Type B pancreatic cell (in vitro differentiated cells): ENCODE data around the gene OR2Y1. TPM values are rescaled to one million over a fixed set of nuclear protein-coding genes. Genes with fewer than 3 reads are reported as not detected.
"Not testable (repeated sequence)": the region's sequence is repeated elsewhere in the genome, so short reads cannot be mapped to it uniquely, and the experiment has no call there.

ENCODE experiments used
- DNase-seq: peaks from one replicate; pipeline ENCODE4 v3.0.0; 2021; ENCODE audit warnings: mixed read lengths; ENCODE audit not compliant: unreplicated experiment; ENCODE audit errors: extremely low spot score
- H3K27ac Mint-ChIP-seq: 2 replicates; pipeline ENCODE4 v1.8.0; 2021; ENCODE audit warnings: mild to moderate bottlenecking, mixed read lengths
- H3K27me3 Mint-ChIP-seq: 2 replicates; pipeline ENCODE4 v1.8.0; 2021; ENCODE audit warnings: mixed read lengths
- H3K36me3 Mint-ChIP-seq: 2 replicates; pipeline ENCODE4 v1.8.0; 2021; ENCODE audit warnings: mixed read lengths
- H3K4me1 Mint-ChIP-seq: one replicate; pipeline ENCODE4 v1.8.0; 2021; ENCODE audit warnings: mixed read lengths; ENCODE audit not compliant: unreplicated experiment
- H3K4me3 Mint-ChIP-seq: 2 replicates; pipeline ENCODE4 v1.8.0; 2021; ENCODE audit warnings: mild to moderate bottlenecking, mixed read lengths
- H3K9me3 Mint-ChIP-seq: 2 replicates; pipeline ENCODE4 v1.8.0; 2021; ENCODE audit warnings: mixed read lengths
- long read RNA-seq: library from polyadenylated mRNA; unstranded; transcript quantifications from one replicate; pipeline ENCODE4 v2.0.0, GENCODE V29; 2020
- total RNA-seq: library from RNA; stranded (reverse); gene quantifications from 2 replicates; pipeline ENCODE4 v1.2.1, GENCODE V29; 2021; ENCODE audit warnings: low replicate concordance
- TF ChIP-seq, protein P1 (sequence below): fragments of 200-600 bp; sonication (generic); conservative IDR thresholded peaks from 2 replicates; pipeline ENCODE4 v1.5.0; 2021; ENCODE audit warnings: antibody characterized with exemption, mild to moderate bottlenecking

OR2Y1 gene, protein sequence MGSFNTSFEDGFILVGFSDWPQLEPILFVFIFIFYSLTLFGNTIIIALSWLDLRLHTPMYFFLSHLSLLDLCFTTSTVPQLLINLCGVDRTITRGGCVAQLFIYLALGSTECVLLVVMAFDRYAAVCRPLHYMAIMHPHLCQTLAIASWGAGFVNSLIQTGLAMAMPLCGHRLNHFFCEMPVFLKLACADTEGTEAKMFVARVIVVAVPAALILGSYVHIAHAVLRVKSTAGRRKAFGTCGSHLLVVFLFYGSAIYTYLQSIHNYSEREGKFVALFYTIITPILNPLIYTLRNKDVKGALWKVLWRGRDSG
- not detected in 2 replicates for total RNA-seq
- long read RNA-seq = 0 reads

DNA sequence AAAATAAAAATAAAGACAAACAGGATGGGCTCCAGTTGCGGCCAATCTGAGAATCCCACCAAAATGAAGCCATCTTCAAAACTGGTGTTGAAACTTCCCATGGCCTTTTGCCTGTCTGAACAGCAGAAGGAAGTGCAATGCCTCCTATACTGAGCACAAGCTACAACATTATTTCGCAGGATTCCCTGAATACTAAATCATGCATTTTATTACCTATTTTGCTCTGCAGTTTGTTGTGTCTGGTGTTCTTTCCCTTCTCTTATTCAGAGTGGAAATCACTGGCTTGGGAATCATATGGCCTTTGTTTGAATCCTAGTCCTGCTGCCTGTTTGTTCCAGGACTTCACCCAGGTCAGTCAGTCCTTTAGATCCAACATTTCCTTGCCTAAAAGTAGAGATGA lies at the start of gene OR2Y1:
TSS of gene OR2Y1 (minus strand) at position 101 of the 400 bp plus-strand sequence. CDS start at position 101, 0 bp downstream.
- H3K36me3 Mint-ChIP-seq = no peaks in the 10 kb centered on the region
- TF ChIP-seq, protein P1, sequence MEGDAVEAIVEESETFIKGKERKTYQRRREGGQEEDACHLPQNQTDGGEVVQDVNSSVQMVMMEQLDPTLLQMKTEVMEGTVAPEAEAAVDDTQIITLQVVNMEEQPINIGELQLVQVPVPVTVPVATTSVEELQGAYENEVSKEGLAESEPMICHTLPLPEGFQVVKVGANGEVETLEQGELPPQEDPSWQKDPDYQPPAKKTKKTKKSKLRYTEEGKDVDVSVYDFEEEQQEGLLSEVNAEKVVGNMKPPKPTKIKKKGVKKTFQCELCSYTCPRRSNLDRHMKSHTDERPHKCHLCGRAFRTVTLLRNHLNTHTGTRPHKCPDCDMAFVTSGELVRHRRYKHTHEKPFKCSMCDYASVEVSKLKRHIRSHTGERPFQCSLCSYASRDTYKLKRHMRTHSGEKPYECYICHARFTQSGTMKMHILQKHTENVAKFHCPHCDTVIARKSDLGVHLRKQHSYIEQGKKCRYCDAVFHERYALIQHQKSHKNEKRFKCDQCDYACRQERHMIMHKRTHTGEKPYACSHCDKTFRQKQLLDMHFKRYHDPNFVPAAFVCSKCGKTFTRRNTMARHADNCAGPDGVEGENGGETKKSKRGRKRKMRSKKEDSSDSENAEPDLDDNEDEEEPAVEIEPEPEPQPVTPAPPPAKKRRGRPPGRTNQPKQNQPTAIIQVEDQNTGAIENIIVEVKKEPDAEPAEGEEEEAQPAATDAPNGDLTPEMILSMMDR = no peak
- H3K4me3 Mint-ChIP-seq = no peak within 1 kb of the TSS
- DNase-seq = no peak
- H3K9me3 Mint-ChIP-seq = no peaks in the 10 kb centered on the region
- H3K4me1 Mint-ChIP-seq = no peaks in the 10 kb centered on the region
- peaks cover 54% of the 10 kb centered on the region for H3K27me3 Mint-ChIP-seq
- H3K27ac Mint-ChIP-seq = no peak within 1 kb of the TSS

DNA sequence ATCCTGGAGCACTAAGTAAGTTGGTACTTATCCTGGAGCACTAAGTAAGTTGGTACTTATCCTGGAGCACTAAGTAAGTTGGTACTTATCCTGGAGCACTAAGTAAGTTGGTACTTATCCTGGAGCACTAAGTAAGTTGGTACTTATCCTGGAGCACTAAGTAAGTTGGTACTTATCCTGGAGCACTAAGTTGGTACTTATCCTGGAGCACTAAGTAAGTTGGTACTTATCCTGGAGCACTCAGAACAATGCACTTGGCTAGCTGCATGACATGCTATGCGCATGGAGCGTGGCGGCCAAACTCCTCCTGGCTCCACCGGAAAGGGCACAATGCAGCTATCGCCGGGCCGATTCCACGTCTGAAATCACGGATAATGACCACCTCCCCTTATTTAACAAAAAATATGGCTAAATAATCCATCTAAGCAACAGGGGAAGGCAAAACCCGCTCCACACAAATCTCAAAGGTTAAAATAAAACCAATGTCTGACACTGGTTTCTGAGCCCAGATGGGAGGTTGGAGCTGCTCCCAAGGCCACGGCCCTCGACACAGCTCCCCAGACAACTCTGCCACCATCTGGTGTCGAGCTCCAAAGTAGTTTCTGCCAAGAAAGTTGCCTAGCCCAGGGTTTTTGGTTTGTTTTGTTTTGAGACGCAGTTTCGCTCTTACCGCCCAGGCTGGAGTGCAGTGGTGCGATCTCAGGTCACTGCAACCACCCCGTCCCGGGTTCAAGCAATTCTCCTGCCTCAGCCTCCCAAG lies 49.0 kb upstream of the OR2Y1 start:
- not testable (repeated sequence) for H3K36me3 Mint-ChIP-seq, H3K9me3 Mint-ChIP-seq, H3K27me3 Mint-ChIP-seq, H3K4me3 Mint-ChIP-seq, H3K27ac Mint-ChIP-seq, DNase-seq
- peaks cover 25% of the 10 kb centered on the region for H3K4me1 Mint-ChIP-seq

DNA sequence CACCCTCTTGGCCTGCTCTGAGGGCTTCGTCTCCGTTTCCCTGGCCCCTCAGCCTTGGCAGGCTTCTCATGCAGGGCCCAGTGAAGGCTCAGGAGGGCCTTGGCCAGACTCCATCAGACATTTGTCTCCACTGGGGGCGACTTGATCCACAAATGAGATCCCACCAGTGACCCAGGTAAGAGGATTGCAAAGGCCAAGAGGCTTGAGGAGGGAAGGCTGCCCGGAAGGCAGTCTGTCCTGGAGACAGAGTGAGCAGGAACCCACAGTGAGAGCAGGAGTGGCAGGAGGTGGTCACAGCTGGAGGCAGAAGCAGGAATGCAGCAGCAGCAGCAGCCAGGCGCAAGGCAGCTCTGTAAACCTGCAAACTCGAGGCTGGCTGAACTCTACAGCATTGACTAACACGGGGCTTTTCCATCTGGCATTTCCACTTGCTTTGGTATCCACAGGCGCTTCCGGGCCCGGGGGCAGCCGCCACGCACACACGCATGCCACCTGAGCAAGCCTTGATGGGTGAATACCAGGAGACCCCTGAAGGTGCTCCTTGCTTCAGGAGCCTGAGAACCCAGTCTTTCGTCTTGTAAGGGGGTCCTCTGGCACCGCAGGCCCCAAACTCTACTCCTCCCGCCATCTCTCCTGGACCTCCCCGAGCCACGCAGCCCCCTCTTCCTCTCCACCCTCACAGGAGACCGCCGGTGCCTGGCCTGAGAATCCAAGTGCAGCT lies 48.0 kb upstream of the OR2Y1 start:
- TF ChIP-seq, protein P1 = no peak
- Mint-ChIP-seq H3K27ac (peak overlapping the region; percentile 79), H3K27me3 (no peaks in the 10 kb centered on the region), H3K9me3 (no peaks in the 10 kb centered on the region), H3K4me3 (no peak overlapping the region), H3K36me3 (peaks cover 7% of the 10 kb centered on the region), H3K4me1 (peaks cover 26% of the 10 kb centered on the region)
- DNase-seq = no peak

DNA sequence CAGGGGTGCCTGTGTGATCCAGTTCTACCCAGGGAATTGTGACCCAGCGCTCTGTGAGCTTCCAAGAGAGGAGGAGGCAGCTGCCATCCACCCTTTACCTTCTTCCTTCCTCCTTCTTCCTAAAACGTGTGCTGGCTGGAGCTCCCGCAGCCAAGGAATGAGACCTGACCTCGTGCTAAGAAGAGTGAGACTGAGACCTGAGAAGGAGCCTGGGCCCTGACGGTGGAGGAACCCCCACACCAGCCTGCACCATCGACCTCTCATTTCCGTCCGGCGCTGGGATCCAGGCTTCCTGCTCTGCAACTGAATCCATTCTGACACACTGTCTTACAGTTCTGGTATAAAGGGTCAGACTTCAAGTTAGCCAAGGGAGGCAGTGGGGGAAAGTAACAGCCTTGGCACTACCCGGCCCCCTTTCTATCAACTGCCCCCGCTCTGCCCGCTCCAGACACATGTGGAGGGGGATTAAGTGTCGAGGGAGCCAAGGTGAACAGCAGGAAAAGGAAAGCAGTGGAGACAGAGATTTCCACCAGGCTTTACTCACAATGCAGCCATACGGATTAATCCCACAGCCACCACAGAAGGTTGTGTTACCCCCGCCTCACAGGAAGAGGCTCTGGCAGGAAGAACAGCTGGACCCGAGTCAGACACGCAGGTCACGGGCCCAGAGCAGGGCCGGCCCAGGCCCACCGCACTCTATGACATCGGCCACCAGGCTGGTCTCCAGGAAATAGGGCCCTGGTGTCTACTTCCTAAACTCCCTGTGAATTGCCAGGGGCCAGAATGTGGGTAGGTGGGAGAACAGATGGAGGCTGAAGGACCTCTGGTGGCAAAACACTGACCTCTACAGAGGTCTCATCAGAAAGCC lies 46.9 kb upstream of the OR2Y1 start:
- Mint-ChIP-seq H3K4me1 (peaks cover 30% of the 10 kb centered on the region), H3K27me3 (no peaks in the 10 kb centered on the region)
- DNase-seq = no peak

DNA sequence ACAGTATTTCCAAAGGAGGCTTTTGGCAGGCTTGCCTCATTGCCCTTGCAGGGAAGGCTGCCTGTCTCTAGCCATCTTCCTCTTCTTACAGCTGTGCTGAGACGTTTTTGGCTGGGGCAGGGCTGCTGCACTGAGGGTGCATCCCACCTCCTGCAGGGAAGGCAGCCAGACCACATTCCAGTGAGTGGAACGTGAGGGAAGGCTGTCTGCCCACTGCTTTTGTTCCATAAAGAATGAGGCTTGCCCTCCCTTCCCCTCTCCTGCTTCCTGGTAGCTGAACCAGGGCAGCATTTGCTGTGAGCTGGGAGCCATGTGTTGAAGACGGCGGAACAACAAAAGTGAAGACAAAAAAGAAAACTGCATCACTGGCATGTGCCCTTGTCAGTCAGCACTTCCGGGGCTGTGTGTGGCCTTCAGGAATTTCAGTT lies 46.0 kb upstream of the OR2Y1 start:
- Mint-ChIP-seq H3K4me1 (peaks cover 30% of the 10 kb centered on the region), H3K4me3 (peak overlapping the region; percentile 76), H3K27me3 (no peaks in the 10 kb centered on the region), H3K27ac (peak overlapping the region; percentile 99), H3K36me3 (peaks cover 3% of the 10 kb centered on the region), H3K9me3 (no peaks in the 10 kb centered on the region)
- TF ChIP-seq, protein P1 = no peak
- peak; percentile 72 for DNase-seq

More for the DNA sequence above, 46.9 kb upstream of the OR2Y1 start:
- peak overlapping the region; percentile 66 for H3K4me3 Mint-ChIP-seq
- H3K36me3 Mint-ChIP-seq = peaks cover 7% of the 10 kb centered on the region
- H3K27ac Mint-ChIP-seq = peak overlapping the region; percentile 99
- H3K9me3 Mint-ChIP-seq = no peaks in the 10 kb centered on the region
- TF ChIP-seq, protein P1 = no peak
